ENCODE measurements around the gene CYSRT1.

The CYSRT1 gene

DNA sequence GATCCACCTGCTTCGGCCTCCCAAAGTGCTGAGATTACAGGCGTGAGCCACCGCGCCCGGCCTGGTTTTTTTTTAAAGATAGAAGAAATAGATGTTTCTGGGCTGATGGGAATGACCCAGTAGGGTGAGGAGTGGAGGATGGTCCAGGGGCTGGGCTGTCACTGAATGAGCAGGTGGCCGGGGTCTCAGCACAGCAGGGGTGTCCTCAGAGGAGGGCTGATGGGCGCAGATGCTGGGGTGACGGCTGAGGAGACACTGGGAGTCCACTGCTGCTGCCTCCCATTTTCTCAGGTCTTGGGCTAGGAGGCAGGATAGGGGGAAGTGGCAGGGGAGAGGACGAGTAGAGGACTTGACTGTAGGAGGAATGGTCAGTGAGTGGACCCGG lies 50.2 kb downstream of the CYSRT1 start (continued):
- TF ChIP-seq ZNF843 (tag by site-specific recombination; IDR thresholded peaks at IDR 0.05) (no peak), ZNF837 (tag by site-specific recombination; IDR thresholded peaks at IDR 0.05) (no peak), ZNF354C (tag by site-specific recombination; IDR thresholded peaks at IDR 0.05; ENCODE audit: borderline replicate concordance, low read depth) (no peak), ZSCAN30 (tag by site-specific recombination; IDR thresholded peaks at IDR 0.05) (no peak), KLF16 (tag by site-specific recombination; IDR thresholded peaks at IDR 0.05) (no peak), ZNF214 (tag by site-specific recombination; IDR thresholded peaks at IDR 0.05; ENCODE audit: borderline replicate concordance) (no peak), ZBTB1 (tag by site-specific recombination; IDR thresholded peaks at IDR 0.05) (no peak)
